HS-27A (cell line): Measurements from ENCODE around the gene CCR9.

Experiments
- DNase-seq: peaks from one replicate; pipeline ENCODE4 v3.0.0-alpha.2; 2012; ENCODE audit warnings: low read depth, missing footprints

The CCR9 gene

DNA sequence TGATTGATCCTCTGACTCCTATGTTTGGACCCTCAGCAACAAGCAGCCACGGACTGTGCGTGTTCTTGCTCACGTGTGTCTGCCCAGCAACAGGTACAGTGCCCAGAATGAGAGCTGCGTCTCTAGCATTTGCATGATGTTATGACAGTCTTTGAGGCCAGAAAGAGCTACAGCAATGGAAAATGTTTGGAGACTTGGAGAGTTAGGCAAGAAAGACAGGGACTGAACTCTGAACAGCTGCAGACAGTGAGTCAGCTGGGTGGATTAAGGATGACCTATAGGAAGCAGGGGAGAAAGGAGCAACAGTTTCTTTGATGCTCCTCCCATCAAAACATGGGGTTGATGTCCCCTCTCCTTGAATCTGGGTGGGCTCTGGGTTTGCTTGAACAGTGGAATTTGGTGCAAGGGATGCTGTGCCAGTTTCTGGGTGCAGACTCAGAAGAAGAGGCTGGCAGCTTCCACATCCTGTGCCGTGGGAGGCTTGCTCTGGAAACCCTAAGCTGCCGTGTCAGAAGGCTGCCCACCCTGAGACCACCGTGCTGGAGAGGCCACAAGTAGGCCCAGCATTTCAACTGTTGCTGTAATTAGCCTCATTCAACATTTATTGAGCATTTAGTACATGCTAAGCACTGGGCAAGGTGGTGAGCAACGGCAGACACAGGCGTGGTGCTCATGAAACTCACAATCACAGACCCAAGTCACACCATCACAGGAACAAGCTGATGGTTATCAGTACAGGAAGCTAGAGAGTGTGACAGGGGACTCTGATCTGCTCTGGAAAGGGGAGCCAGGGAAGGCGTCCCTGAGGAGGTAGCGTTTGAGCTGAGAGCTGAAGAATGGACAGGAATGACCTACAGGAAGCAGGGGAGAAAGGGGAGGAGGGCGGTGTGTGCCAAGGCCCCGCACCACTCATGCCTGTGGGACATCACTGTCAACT lies 21.7 kb downstream of the CCR9 start:
- DNase-seq, result no peak

DNA sequence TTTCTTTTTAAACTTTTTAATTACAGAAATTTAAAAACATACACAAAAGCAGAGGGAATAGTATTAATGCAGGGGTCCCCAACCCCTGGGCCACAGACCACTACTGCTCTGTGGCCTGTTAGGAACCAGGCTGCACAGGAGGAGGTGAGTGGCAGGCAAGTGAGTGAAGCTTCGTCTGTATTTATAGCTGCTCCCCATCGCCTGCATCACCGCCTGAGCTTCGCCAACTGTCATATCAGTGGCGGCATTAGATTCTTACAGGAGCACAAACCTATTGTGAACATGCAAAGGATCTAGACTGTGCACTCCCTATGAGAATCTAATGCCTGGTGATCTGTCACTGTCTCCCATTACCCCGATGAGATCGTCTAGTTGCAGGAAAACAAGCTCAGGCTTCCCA lies 22.4 kb downstream of the CCR9 start:
- DNase-seq, result no peak

DNA sequence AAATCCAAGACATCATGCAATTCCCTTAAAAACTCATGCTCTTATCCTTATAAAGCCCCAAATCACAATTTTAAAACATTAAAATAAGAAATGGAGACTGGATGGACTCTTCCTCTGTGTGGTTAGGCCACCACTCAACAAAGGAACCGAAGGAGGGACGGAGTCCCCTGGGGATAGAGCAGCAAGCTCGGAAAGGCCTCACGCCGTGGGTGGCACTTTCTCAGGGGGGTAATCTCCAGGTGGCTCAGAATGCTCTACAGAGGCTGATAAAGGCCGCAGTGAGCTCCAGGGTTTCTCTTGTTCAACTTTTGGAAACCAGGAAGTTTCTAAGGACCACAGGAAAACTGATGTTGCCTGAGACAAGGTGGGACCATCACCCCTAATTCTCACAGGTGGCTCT lies 23.2 kb downstream of the CCR9 start:
- no peak for DNase-seq

- no peak for DNase-seq
Observed at GRCh38 chr3:45910892-45911291, 24.5 kb downstream of the CCR9 start.

DNA sequence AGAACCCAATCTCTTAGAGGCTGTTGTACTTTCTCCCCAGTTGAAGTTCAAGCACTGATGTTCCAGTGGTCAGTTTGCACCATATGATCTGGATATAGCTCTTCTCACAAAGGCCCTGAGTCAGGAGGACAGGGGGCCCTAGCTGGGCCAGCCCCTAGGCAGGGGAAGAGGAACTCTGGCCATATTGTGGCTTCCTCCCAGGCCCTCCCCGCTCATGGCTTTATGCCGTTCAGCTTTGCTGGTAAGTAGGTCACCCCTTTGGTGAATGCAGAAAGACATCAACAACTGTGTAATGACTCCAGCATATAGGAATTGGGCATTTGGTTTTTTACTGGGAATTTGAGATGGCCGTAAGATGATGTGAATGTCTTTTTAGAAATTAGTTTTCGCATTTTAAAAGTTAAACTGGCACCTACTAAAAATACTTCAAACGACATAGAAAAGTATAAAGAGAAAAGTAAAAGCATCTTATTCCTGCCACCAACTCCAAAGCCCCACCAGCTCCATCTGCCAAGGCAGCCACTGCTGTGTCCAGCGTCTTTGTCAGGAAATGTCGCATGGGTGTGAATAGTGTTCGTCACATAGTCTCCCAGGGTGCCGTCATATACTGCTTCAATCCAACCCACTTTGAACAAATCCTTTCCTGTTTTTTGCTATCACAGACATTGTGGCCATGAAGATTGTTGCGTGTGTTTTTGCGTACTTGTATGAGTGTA lies 25.3 kb downstream of the CCR9 start:
- DNase-seq, result no peak

DNA sequence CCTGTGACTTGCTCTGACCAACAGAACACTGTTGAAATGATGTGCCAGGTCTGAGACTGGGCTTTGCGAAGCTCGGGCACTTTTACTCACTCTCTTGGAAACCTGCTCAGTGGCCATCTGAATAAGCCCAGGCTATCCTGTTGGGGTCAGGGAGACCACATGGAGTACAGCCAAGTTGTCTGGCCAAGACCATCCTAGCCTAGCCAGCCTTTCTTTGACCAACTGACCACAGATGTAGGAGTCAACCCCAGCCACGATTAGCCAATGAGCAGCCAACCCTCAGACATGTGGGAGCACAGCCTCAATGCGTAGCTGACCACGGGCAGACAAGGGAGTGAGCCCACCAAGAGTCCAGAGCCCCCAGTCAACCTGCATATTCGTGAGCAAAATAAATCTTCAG lies 26.1 kb downstream of the CCR9 start:
- no peak for DNase-seq

GRCh38 chr3:45914362-45915058 lies 28.2 kb downstream of the CCR9 start:
- DNase-seq, result no peak

- DNase-seq, result no peak
Observed at GRCh38 chr3:45915059-45915439, 28.7 kb downstream of the CCR9 start.

GRCh38 chr3:45915518-45916231 lies 29.3 kb downstream of the CCR9 start:
- no peak for DNase-seq

DNA sequence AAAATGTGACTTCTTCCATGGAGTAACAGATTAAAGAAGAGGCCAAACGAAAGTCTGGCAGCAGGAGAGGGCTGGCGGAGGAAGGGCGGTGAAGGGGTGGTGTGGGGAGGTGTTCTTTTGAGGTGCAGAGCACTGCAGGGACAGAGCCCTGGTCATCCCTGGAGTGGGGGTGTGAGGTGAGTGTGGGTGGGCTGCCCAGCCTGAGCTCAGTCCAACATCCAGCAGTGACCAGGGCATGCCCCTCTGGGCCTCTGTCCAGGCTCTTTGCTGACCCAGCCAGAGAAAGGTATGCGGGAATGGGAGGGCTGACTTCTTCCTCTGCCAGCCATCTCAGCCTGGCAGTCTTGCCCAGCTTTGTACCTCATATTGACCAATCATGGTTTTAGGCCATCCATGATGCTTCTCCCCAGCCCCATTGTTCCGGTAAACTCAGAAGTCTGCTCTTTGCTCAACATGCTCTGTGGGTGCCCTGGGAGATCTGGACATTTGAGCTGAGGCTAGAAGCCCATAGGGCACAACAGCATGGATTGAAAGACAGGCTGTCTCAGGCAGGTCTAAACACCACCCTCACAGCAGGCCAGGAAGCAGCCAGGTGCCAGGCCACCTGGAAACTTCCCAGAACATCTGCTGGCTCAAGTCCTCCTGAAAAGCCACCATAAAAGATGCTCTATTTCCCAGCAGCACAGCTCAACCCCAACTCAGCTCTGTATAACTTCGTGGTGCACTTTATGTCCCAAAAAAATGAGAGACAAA lies 31.0 kb downstream of the CCR9 start:
- no peak for DNase-seq

GRCh38 chr3:45921158-45922038 lies 35.1 kb downstream of the CCR9 start:
- DNase-seq, result no peak

- no peak for DNase-seq
Observed at GRCh38 chr3:45922039-45922326, 35.6 kb downstream of the CCR9 start.

DNA sequence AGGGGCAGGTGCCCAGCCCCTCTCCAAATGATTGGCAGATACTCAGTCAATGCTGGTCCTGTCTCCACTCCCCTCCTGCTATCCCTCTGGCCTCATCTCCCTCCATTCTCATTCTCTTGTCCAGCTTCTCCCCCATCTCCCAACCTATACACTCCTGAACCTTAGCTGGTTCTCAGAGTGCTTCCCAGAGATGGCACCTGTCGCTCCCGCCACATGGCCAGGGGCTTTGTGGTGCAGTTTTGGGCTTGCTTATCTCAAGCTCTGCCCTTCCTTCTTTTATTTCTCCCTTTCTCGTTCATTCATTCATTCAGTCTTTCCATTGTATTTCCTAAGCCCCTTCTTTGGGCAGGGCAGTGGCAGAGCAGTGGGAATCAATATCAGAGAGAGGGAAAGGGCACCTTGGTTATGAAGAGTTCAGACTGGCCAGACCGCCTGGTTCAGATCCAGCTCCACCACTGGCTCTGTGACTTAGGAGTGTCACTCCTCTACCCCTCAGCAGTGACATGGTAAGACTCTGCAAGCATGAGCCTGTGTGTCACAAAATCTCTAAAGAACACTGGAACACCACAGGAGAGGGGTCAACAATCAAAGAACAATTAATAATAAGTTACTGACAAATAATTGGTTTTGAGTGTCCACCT lies 36.7 kb downstream of the CCR9 start:
- no peak for DNase-seq

DNA sequence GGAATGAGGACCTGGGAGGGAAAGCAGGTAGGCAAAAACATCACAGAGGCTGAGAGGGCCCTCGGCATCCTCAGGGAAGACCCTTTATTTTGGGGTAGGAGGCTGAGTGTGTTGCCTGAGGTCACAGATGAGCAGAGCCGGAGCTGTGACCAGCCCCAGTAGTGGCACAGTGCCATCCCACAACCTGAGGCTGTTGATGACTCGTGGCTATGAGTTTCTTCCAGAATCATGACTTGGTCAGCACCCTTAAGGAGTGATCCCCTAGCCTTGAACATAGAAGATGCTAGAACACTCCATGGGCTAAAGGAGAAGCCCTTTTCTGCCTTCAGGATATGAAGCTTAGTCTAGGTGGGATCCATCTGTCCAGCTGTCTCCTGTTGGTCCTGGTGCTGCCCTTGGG lies 37.4 kb downstream of the CCR9 start:
- DNase-seq, result no peak

DNA sequence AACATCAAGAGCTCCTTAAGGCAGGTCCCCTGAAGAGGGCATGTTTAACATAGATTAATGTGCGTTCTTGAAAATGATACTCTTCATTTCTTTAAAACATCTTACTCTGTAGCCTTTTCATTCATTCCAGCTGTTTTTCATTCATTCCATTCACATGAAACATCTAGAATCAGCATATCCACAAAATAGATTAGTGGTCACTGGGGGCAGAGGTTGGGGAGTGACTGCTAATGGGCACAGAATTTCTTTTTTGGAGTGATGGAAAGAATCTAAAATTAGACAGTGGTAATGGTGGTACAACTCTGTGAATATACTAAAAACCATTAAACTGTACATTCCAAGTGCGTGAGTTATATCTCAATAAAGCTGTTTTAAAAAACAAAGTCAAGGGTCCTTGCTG lies 41.5 kb downstream of the CCR9 start:
- DNase-seq, result no peak

DNA sequence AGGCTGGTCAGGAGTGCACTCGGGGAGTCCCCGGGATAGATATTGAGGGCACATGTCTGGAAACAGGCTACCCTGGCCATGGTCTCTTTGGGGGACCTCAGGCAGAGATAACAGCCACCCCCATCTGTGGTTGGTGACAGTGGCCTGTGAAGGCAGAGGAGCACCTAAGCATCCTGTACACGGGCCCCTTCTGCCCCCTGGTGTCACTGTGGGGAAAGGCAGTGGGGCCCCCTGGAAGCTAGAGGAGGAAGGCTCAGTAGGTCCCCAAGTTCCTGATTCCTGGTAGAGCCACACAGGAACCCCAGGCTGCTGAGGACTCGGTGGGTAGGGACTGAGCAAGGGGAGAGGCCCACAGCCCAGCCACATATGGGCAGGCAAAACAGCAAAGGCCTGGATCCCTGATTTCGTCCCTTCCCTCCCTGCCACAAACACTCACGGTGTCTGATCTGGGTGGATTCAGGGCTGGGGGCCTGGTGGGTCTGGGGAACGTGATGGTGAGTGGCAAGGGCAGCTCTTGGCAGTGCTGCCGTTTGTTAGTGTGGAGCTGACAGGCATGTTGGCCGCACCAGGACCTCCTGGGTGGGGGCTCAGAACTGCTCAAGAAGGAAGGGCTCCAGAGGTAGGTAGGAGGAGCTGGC lies 42.8 kb downstream of the CCR9 start:
- DNase-seq, result no peak

DNA sequence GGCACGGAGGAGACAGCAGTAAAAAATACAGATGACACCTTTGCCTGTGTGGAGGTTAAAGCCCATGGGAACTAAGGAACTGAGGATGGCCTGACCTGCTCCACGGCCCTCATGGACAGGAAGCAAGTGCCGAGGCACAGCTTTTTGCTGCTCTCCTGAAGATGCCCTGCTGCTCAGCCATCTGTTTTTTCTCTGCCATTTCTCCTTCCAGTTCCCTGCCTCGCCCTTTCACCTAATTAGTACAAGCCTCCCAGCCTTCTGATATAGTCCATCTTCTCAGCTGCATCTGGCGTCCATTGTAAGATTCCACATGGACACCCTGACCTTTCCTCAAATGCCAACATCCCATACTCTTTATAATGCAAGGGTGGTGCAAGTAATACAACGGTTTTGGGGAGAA lies 45.2 kb downstream of the CCR9 start:
- DNase-seq, result no peak

GRCh38 chr3:45932112-45932511 lies 45.8 kb downstream of the CCR9 start:
- DNase-seq, result no peak

DNA sequence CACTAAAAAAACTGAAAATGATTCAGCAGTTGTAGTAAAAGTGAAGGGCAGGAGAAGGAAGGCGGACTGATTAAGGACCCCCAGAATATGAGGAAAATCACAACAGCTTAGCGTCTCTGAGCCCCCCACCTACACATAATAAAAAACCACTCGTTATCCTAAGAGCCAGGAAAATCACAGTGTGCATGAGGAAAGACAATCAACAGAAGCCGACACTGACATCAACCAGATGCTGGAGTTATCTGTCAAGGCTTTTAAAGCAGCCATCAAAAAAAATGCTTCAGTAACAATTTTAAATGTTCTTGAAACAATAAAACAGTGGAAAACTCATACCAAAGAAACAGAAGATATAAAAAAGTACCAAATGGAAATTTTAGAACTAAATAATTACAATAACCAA lies 47.2 kb downstream of the CCR9 start:
- DNase-seq, result no peak

- DNase-seq, result no peak
Observed at GRCh38 chr3:45936261-45936660, 49.9 kb downstream of the CCR9 start.
